Measurements from ENCODE around the gene HGF. TPM values are rescaled to one million over a fixed set of nuclear protein-coding genes. Genes with fewer than 3 reads are reported as not detected.

HGF gene
- total RNA-seq, 1 donor from 2014 or later, result 4.7 TPM

GRCh38 chr7:81776948-81777630 is 7.2 kb upstream of the HGF start:
- Histone ChIP-seq H3K4me1 (ENCODE audit: control insufficient read depth in 3 of 3, insufficient read depth in 3 of 3, low read length in 3 of 3) (no peaks in the 10 kb centered on the region), H3K36me3 (ENCODE audit: control insufficient read depth in 3 of 3, insufficient read depth in 3 of 3, low read length in 3 of 3) (no peaks in the 10 kb centered on the region), H3K27ac (ENCODE audit: low read depth, low read length) (no peak overlapping the region), H3K9me3 (ENCODE audit: control insufficient read depth in 3 of 3, low read length in 3 of 3) (no peaks in the 10 kb centered on the region), H3K27me3 (ENCODE audit: control insufficient read depth in 3 of 3, insufficient read depth in 3 of 3, low read length in 3 of 3) (no peaks in the 10 kb centered on the region), H3K9ac (ENCODE audit: low read depth in 1 of 3, low read length in 3 of 3) (no peak overlapping the region), H3K4me3 (ENCODE audit: low read length in 3 of 3) (no peak overlapping the region)

- H3K27me3 ChIP-seq (ENCODE audit: control insufficient read depth in 3 of 3, insufficient read depth in 3 of 3, low read length in 3 of 3), result peaks cover 0 to 2% (median 0%) of the 10 kb centered on the region in 3 donors
- H3K4me1 ChIP-seq (ENCODE audit: control insufficient read depth in 3 of 3, insufficient read depth in 3 of 3, low read length in 3 of 3), result no peaks in the 10 kb centered on the region
- no peak overlapping the region for H3K27ac ChIP-seq (ENCODE audit: low read depth, low read length)
- no peak overlapping the region for H3K9ac ChIP-seq (ENCODE audit: low read depth in 1 of 3, low read length in 3 of 3)
- no peak overlapping the region for H3K4me3 ChIP-seq (ENCODE audit: low read length in 3 of 3)
- H3K36me3 ChIP-seq (ENCODE audit: control insufficient read depth in 3 of 3, insufficient read depth in 3 of 3, low read length in 3 of 3), result no peaks in the 10 kb centered on the region
- no peaks in the 10 kb centered on the region for H3K9me3 ChIP-seq (ENCODE audit: control insufficient read depth in 3 of 3, low read length in 3 of 3)
These were observed 6.3 kb upstream of the HGF start for GRCh38 chr7:81776161-81776560.

GRCh38 chr7:81775560-81775959 is 5.7 kb upstream of the HGF start:
- H3K4me1 ChIP-seq (ENCODE audit: control insufficient read depth in 3 of 3, insufficient read depth in 3 of 3, low read length in 3 of 3), result no peaks in the 10 kb centered on the region
- H3K4me3 ChIP-seq (ENCODE audit: low read length in 3 of 3), result no peak overlapping the region
- no peak overlapping the region for H3K9ac ChIP-seq (ENCODE audit: low read depth in 1 of 3, low read length in 3 of 3)
- no peak overlapping the region for H3K27ac ChIP-seq (ENCODE audit: low read depth, low read length)
- H3K36me3 ChIP-seq (ENCODE audit: control insufficient read depth in 3 of 3, insufficient read depth in 3 of 3, low read length in 3 of 3), result no peaks in the 10 kb centered on the region
- peaks cover 0 to 2% (median 0%) of the 10 kb centered on the region in 3 donors for H3K27me3 ChIP-seq (ENCODE audit: control insufficient read depth in 3 of 3, insufficient read depth in 3 of 3, low read length in 3 of 3)
- H3K9me3 ChIP-seq (ENCODE audit: control insufficient read depth in 3 of 3, low read length in 3 of 3), result no peaks in the 10 kb centered on the region

GRCh38 chr7:81774551-81774950 is 4.7 kb upstream of the HGF start:
- no peaks in the 10 kb centered on the region for H3K36me3 ChIP-seq (ENCODE audit: control insufficient read depth in 3 of 3, insufficient read depth in 3 of 3, low read length in 3 of 3)
- H3K9ac ChIP-seq (ENCODE audit: low read depth in 1 of 3, low read length in 3 of 3), result no peak overlapping the region
- H3K4me1 ChIP-seq (ENCODE audit: control insufficient read depth in 3 of 3, insufficient read depth in 3 of 3, low read length in 3 of 3), result peaks cover 0 to 3% (median 2%) of the 10 kb centered on the region in 3 donors
- H3K9me3 ChIP-seq (ENCODE audit: control insufficient read depth in 3 of 3, low read length in 3 of 3), result no peaks in the 10 kb centered on the region
- no peak overlapping the region for H3K4me3 ChIP-seq (ENCODE audit: low read length in 3 of 3)
- H3K27ac ChIP-seq (ENCODE audit: low read depth, low read length), result no peak overlapping the region
- H3K27me3 ChIP-seq (ENCODE audit: control insufficient read depth in 3 of 3, insufficient read depth in 3 of 3, low read length in 3 of 3), result peaks cover 0 to 2% (median 0%) of the 10 kb centered on the region in 3 donors

GRCh38 chr7:81770728-81771223 is 929 bp upstream of the HGF start:
- H3K4me1 ChIP-seq (ENCODE audit: control insufficient read depth in 3 of 3, insufficient read depth in 3 of 3, low read length in 3 of 3), result peaks cover 0 to 3% (median 2%) of the 10 kb centered on the region in 3 donors
- H3K27me3 ChIP-seq (ENCODE audit: control insufficient read depth in 3 of 3, insufficient read depth in 3 of 3, low read length in 3 of 3), result peaks cover 0 to 2% (median 0%) of the 10 kb centered on the region in 3 donors
- H3K9me3 ChIP-seq (ENCODE audit: control insufficient read depth in 3 of 3, low read length in 3 of 3), result no peaks in the 10 kb centered on the region
- H3K9ac ChIP-seq (ENCODE audit: low read depth in 1 of 3, low read length in 3 of 3), result no peak overlapping the region
- H3K4me3 ChIP-seq (ENCODE audit: low read length in 3 of 3), result no peak overlapping the region
- H3K27ac ChIP-seq (ENCODE audit: low read depth, low read length), result peak overlapping the region; percentile 51
- no peaks in the 10 kb centered on the region for H3K36me3 ChIP-seq (ENCODE audit: control insufficient read depth in 3 of 3, insufficient read depth in 3 of 3, low read length in 3 of 3)

GRCh38 chr7:81768951-81769778 is 682 bp downstream of the HGF start:
- peak overlapping the region in 2 of 3 donors; percentile 25 to 54 for H3K9ac ChIP-seq (ENCODE audit: low read depth in 1 of 3, low read length in 3 of 3)
- H3K36me3 ChIP-seq (ENCODE audit: control insufficient read depth in 3 of 3, insufficient read depth in 3 of 3, low read length in 3 of 3), result no peaks in the 10 kb centered on the region
- peak overlapping the region; percentile 35 to 79 (median 53) for H3K4me3 ChIP-seq (ENCODE audit: low read length in 3 of 3)
- H3K4me1 ChIP-seq (ENCODE audit: control insufficient read depth in 3 of 3, insufficient read depth in 3 of 3, low read length in 3 of 3), result peaks cover 0 to 3% (median 2%) of the 10 kb centered on the region in 3 donors
- H3K27me3 ChIP-seq (ENCODE audit: control insufficient read depth in 3 of 3, insufficient read depth in 3 of 3, low read length in 3 of 3), result peaks cover 0 to 2% (median 0%) of the 10 kb centered on the region in 3 donors
- H3K27ac ChIP-seq (ENCODE audit: low read depth, low read length), result peak overlapping the region; percentile 51
- no peaks in the 10 kb centered on the region for H3K9me3 ChIP-seq (ENCODE audit: control insufficient read depth in 3 of 3, low read length in 3 of 3)

- no peaks in the 10 kb centered on the region for H3K36me3 ChIP-seq (ENCODE audit: control insufficient read depth in 3 of 3, insufficient read depth in 3 of 3, low read length in 3 of 3)
- no peak overlapping the region for H3K27ac ChIP-seq (ENCODE audit: low read depth, low read length)
- H3K4me1 ChIP-seq (ENCODE audit: control insufficient read depth in 3 of 3, insufficient read depth in 3 of 3, low read length in 3 of 3), result peaks cover 0 to 3% (median 2%) of the 10 kb centered on the region in 3 donors
- no peaks in the 10 kb centered on the region for H3K9me3 ChIP-seq (ENCODE audit: control insufficient read depth in 3 of 3, low read length in 3 of 3)
- H3K4me3 ChIP-seq (ENCODE audit: low read length in 3 of 3), result peak overlapping the region in 2 of 3 donors; percentile 17 to 23
- H3K27me3 ChIP-seq (ENCODE audit: control insufficient read depth in 3 of 3, insufficient read depth in 3 of 3, low read length in 3 of 3), result peaks cover 0 to 2% (median 0%) of the 10 kb centered on the region in 3 donors
- H3K9ac ChIP-seq (ENCODE audit: low read depth in 1 of 3, low read length in 3 of 3), result no peak overlapping the region
These were observed 1.9 kb downstream of the HGF start for GRCh38 chr7:81767926-81768325.

GRCh38 chr7:81761821-81762220 is 8.0 kb downstream of the HGF start:
- Histone ChIP-seq H3K9ac (ENCODE audit: low read depth in 1 of 3, low read length in 3 of 3) (no peak overlapping the region), H3K4me3 (ENCODE audit: low read length in 3 of 3) (no peak overlapping the region), H3K27ac (ENCODE audit: low read depth, low read length) (no peak overlapping the region), H3K4me1 (ENCODE audit: control insufficient read depth in 3 of 3, insufficient read depth in 3 of 3, low read length in 3 of 3) (no peaks in the 10 kb centered on the region), H3K27me3 (ENCODE audit: control insufficient read depth in 3 of 3, insufficient read depth in 3 of 3, low read length in 3 of 3) (no peaks in the 10 kb centered on the region), H3K9me3 (ENCODE audit: control insufficient read depth in 3 of 3, low read length in 3 of 3) (no peaks in the 10 kb centered on the region), H3K36me3 (ENCODE audit: control insufficient read depth in 3 of 3, insufficient read depth in 3 of 3, low read length in 3 of 3) (no peaks in the 10 kb centered on the region)

GRCh38 chr7:81761031-81761430 is 8.8 kb downstream of the HGF start:
- no peaks in the 10 kb centered on the region for H3K36me3 ChIP-seq (ENCODE audit: control insufficient read depth in 3 of 3, insufficient read depth in 3 of 3, low read length in 3 of 3)
- no peaks in the 10 kb centered on the region for H3K4me1 ChIP-seq (ENCODE audit: control insufficient read depth in 3 of 3, insufficient read depth in 3 of 3, low read length in 3 of 3)
- no peak overlapping the region for H3K27ac ChIP-seq (ENCODE audit: low read depth, low read length)
- H3K9ac ChIP-seq (ENCODE audit: low read depth in 1 of 3, low read length in 3 of 3), result no peak overlapping the region
- H3K27me3 ChIP-seq (ENCODE audit: control insufficient read depth in 3 of 3, insufficient read depth in 3 of 3, low read length in 3 of 3), result no peaks in the 10 kb centered on the region
- H3K4me3 ChIP-seq (ENCODE audit: low read length in 3 of 3), result no peak overlapping the region
- no peaks in the 10 kb centered on the region for H3K9me3 ChIP-seq (ENCODE audit: control insufficient read depth in 3 of 3, low read length in 3 of 3)
